Testis (tissue), 2 donors: Measurements from ENCODE around the gene LMX1A.

ENCODE experiments used
- CTCF ChIP-seq, 3 experiments: fragments of 450-650 bp in 2 of 3; fragments of 200-600 bp in 1 of 3; sonication (generic) in 1 of 3; IDR thresholded peaks; one replicate each; pipeline ENCODE4 v1.5.1; 2016 to 2019; ENCODE audit warnings: antibody characterized with exemption in 3 of 3, mild to moderate bottlenecking in 2 of 3, moderate library complexity in 1 of 3
- POLR2A ChIP-seq: fragments of 450-650 bp; IDR thresholded peaks from one replicate; pipeline ENCODE4 v1.6.1; 2017; ENCODE audit warnings: antibody characterized with exemption, mild to moderate bottlenecking, moderate library complexity

DNA sequence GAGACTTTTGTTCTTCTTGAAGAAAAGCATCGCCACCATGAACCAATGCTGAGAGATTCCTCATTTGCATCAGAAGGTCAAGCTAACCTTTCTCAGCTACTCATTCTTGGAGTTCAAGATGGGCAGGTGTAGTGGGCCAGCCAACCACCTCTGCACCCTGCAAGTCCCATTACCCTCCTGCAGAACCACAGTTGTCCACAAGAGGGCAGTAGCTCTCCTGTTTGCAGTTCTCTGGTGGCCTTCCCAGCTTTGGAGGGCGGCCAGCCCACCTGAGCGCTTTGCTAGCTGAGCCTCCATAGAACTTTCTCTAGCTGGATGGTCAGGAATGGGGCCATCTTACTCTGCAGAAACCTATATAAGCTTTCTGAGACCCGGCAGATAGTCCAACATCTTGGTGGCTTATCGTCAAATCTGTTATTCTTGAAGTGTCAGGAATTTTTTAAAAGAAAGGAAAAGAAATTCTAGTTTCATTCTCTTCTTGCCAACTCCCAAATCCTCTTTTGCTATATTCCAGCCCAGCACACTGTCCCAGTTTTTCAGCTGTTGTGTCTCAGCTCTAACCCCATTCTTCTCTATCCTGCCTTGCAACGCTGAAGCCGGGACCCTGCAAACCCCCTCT lies 11.0 kb upstream of the LMX1A start:
- TF ChIP-seq CTCF (IDR thresholded peaks at IDR 0.05) (peak; percentile 69 to 94 (median 71)), POLR2A (no peak)
